ENCODE results near the gene KCTD2.

The KCTD2 gene

GRCh38 chr17:75097865-75098264 lies 50.8 kb downstream of the KCTD2 start:
- in situ Hi-C loops (cut with HindIII; ENCODE audit: low pct_ligation_motif_present, low sequenced_read_pairs) = no loop called here
- no peak for TF ChIP-seq CTCF (IDR thresholded peaks at IDR 0.05; ENCODE audit: low read depth, low read length, missing control alignments)
- no peaks in the 10 kb centered on the region for H3K27me3 ChIP-seq (replicated peaks)
- DNase-seq = no peak
- H3K36me3 ChIP-seq (replicated peaks) = no peaks in the 10 kb centered on the region
- no peak overlapping the region for H3K4me3 ChIP-seq (ENCODE audit: low read depth, low read length)
- H3K27ac ChIP-seq = no peak overlapping the region

DNA sequence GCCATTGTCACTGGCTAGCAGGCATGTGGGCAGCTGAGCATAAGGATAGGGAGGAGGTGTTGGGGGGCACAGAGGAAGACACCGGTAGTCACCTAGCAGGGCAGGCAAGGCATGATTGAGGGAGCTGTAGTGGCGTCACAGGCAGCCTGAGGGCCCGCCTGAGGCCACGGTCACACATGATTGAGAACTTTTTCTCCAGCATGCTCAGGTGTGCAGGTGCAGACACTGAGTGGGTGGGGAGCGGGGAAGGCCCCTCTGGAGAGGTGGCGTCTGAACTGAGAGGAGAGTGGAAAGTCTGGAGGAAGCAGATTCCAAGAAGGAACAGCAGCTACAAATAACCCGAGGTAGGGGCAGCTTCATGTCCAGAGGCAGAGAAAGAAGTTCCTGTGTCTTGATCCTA lies 51.8 kb downstream of the KCTD2 start:
- no peak overlapping the region for H3K4me3 ChIP-seq (ENCODE audit: low read depth, low read length)
- in situ Hi-C loops (cut with HindIII; ENCODE audit: low pct_ligation_motif_present, low sequenced_read_pairs) = no loop called here

GRCh38 chr17:75099881-75100595 lies 53.0 kb downstream of the KCTD2 start:
- H3K36me3 ChIP-seq (replicated peaks) = no peaks in the 10 kb centered on the region
- in situ Hi-C loops (cut with HindIII; ENCODE audit: low pct_ligation_motif_present, low sequenced_read_pairs) = no loop called here

More for the DNA sequence above, 51.8 kb downstream of the KCTD2 start:
- Histone ChIP-seq H3K27me3 (replicated peaks) (no peaks in the 10 kb centered on the region), H3K27ac (no peak overlapping the region), H3K36me3 (replicated peaks) (no peaks in the 10 kb centered on the region)
- TF ChIP-seq CTCF (IDR thresholded peaks at IDR 0.05; ENCODE audit: low read depth, low read length, missing control alignments) = no peak
- no peak for DNase-seq

GRCh38 chr17:75102385-75102821 lies 55.4 kb downstream of the KCTD2 start:
- Histone ChIP-seq H3K27ac (no peak overlapping the region), H3K27me3 (replicated peaks) (no peaks in the 10 kb centered on the region), H3K36me3 (replicated peaks) (no peaks in the 10 kb centered on the region), H3K4me3 (ENCODE audit: low read depth, low read length) (no peak overlapping the region)
- TF ChIP-seq CTCF (IDR thresholded peaks at IDR 0.05; ENCODE audit: low read depth, low read length, missing control alignments) = no peak
- in situ Hi-C loops (cut with HindIII; ENCODE audit: low pct_ligation_motif_present, low sequenced_read_pairs) = no loop called here
- no peak for DNase-seq

More at GRCh38 chr17:75099881-75100595, 53.0 kb downstream of the KCTD2 start:
- no peak overlapping the region for H3K27ac ChIP-seq
- no peaks in the 10 kb centered on the region for H3K27me3 ChIP-seq (replicated peaks)
- no peak overlapping the region for H3K4me3 ChIP-seq (ENCODE audit: low read depth, low read length)
- no peak for TF ChIP-seq CTCF (IDR thresholded peaks at IDR 0.05; ENCODE audit: low read depth, low read length, missing control alignments)
- DNase-seq = no peak

GRCh38 chr17:75103601-75104554 lies 56.9 kb downstream of the KCTD2 start:
- in situ Hi-C loops (cut with HindIII; ENCODE audit: low pct_ligation_motif_present, low sequenced_read_pairs) = no loop called here
- Histone ChIP-seq H3K27ac (no peak overlapping the region), H3K36me3 (replicated peaks) (no peaks in the 10 kb centered on the region), H3K4me3 (ENCODE audit: low read depth, low read length) (no peak overlapping the region), H3K27me3 (replicated peaks) (no peaks in the 10 kb centered on the region)
- TF ChIP-seq CTCF (IDR thresholded peaks at IDR 0.05; ENCODE audit: low read depth, low read length, missing control alignments) = no peak
- DNase-seq = no peak

Data from brain microvascular endothelial cell (primary cell).